ENCODE results near the gene UBE2L3. TPM values are rescaled to one million over a fixed set of nuclear protein-coding genes. Genes with fewer than 3 reads are reported as not detected.

Gene UBE2L3
- total and polyA plus RNA-seq, 2 of the 8 experiments (the other 6 are each of a cell fraction or from before 2014, with no cell fraction given): 63.5 to 90.0 TPM

- Histone ChIP-seq H3K4me1 (replicated peaks in 1 of 4; ENCODE audit: control insufficient read depth in 3 of 4, insufficient read depth in 4 of 4, low read length in 3 of 4) (no peaks in the 10 kb centered on the region; a peak in 4 of 7 replicates), H3K56ac (replicated peaks; ENCODE audit: insufficient read length, low read depth, low read length) (no peak overlapping the region), H3K79me2 (ENCODE audit: control insufficient read depth in 1 of 2, insufficient read depth in 2 of 2, low read length in 2 of 2) (peaks cover 0 to 23% of the 10 kb centered on the region in 2 experiments; a peak in 1 of 4 replicates), H3K14ac (ENCODE audit: insufficient read length) (no peak overlapping the region), H3K27ac (ENCODE audit: low read depth, low read length) (no peak overlapping the region), H4K20me1 (replicated peaks in 1 of 2; ENCODE audit: control insufficient read depth in 1 of 2, insufficient read depth in 2 of 2, low read length in 2 of 2) (peaks cover 34 to 46% of the 10 kb centered on the region in 2 experiments), H3K4ac (replicated peaks; ENCODE audit: insufficient read length, low read depth, low read length) (no peak overlapping the region), H2BK15ac (ENCODE audit: low read length) (no peak overlapping the region), H4K5ac (ENCODE audit: insufficient read length, low read depth, low read length) (no peak overlapping the region), H2AK5ac (ENCODE audit: low read depth, low read length) (no peak overlapping the region), H3K4me2 (ENCODE audit: insufficient read depth in 1 of 2, low read depth in 2 of 2, low read length in 2 of 2) (no peak overlapping the region), H3K18ac (ENCODE audit: extremely low read depth, low read length) (no peak overlapping the region), H4K8ac (ENCODE audit: extremely low read depth, insufficient read depth, low read length) (no peak overlapping the region), H3K27me3 (replicated peaks in 1 of 4; ENCODE audit: control insufficient read depth in 3 of 4, extremely low read depth in 1 of 4, insufficient read depth in 3 of 4, low read length in 3 of 4) (no peaks in the 10 kb centered on the region), H2AFZ (ENCODE audit: low read length) (no peak overlapping the region), H4K91ac (replicated peaks; ENCODE audit: insufficient read length, low read length) (no peak overlapping the region), H3K23ac (ENCODE audit: insufficient read length) (no peak overlapping the region), H3K9me3 (ENCODE audit: insufficient read depth in 2 of 2, low read depth in 1 of 2, low read length in 1 of 2) (no peaks in the 10 kb centered on the region), H3K9ac (replicated peaks in 1 of 4; ENCODE audit: extremely low read depth in 1 of 4, low read depth in 3 of 4, low read length in 3 of 4) (no peak overlapping the region), H3K36me3 (ENCODE audit: control insufficient read depth in 2 of 4, insufficient read depth in 4 of 4, low read length in 3 of 4) (peaks cover 0 to 15% (median 3%) of the 10 kb centered on the region in 4 experiments; a peak in 4 of 8 replicates), H3K79me1 (ENCODE audit: low read depth, low read length) (peaks cover 18% of the 10 kb centered on the region), H2BK12ac (ENCODE audit: low read depth, low read length) (no peak overlapping the region), H2BK20ac (ENCODE audit: low read length) (no peak overlapping the region), H3K4me3 (ENCODE audit: extremely low read depth in 1 of 4, insufficient read depth in 2 of 4, low read depth in 3 of 4, low read length in 4 of 4) (no peak overlapping the region), H2BK5ac (ENCODE audit: low read depth, low read length) (no peak overlapping the region), H3K23me2 (ENCODE audit: low read depth, low read length) (no peaks in the 10 kb centered on the region), H2BK120ac (replicated peaks; ENCODE audit: low read depth, low read length) (no peak overlapping the region)
- TF ChIP-seq GTF2F1 (IDR thresholded peaks at IDR 0.05; ENCODE audit: borderline replicate concordance, low read depth, low read length) (no peak), RNF2 (IDR thresholded peaks at IDR 0.05; ENCODE audit: borderline replicate concordance, low read depth, low read length, missing control alignments, poor library complexity, severe bottlenecking) (no peak), HDAC6 (IDR thresholded peaks at IDR 0.05; ENCODE audit: low read depth, low read length) (no peak), SP2 (IDR thresholded peaks at IDR 0.05; ENCODE audit: low read length) (no peak), NRF1 (IDR thresholded peaks at IDR 0.05; ENCODE audit: low read depth, low read length) (no peak)
- no peak for FAIRE-seq
- WGBS, 2 experiments (ENCODE audit: extremely low coverage in 1 of 2, insufficient coverage in 1 of 2, insufficient read length in 1 of 2, insufficient replicate concordance in 2 of 2, low coverage in 1 of 2, low lambda C conversion rate in 2 of 2, missing lambda C conversion rate in 1 of 2): 86% methylated on average over 6 of the region's 7 CpGs; no CpG with 5 or more reads in 1 of the 2 experiments
- ChIA-PET POLR2A (ENCODE audit: partially characterized antibody) (interaction anchor here (1.5 to 2.1 kb wide), 3 partner anchors 13 to 57 kb away, joined by 3 to 5 read pairs (median 4); no protein-coding TSS in a partner anchor), CTCF (ENCODE audit: partially characterized antibody) (interaction anchor here (0.5 to 24.1 kb wide), 13 partner anchors 9 to 336 kb away, joined by 3 to 499 read pairs (median 9); partner anchors contain the start of genes CCDC116 and SDF2L1)
- no peak for DNase-seq (ENCODE audit: low read depth in 1 of 2, low spot score in 2 of 2)
Observed at GRCh38 chr22:21623648-21623970, 56.1 kb downstream of the UBE2L3 start.
